Neural cell (in vitro differentiated cells): ENCODE results near the gene ACAA2.

Source experiments
- CTCF ChIP-seq: fragments of 450-650 bp; IDR thresholded peaks from 2 replicates; pipeline ENCODE4 v1.5.1; 2014; ENCODE audit warnings: antibody characterized with exemption, mild to moderate bottlenecking, moderate library complexity; ENCODE audit not compliant: poor library complexity, severe bottlenecking
- EP300 ChIP-seq: fragments of 450-650 bp; conservative IDR thresholded peaks from 2 replicates; pipeline ENCODE4 v1.6.1; 2014; ENCODE audit warnings: antibody characterized with exemption, mild to moderate bottlenecking, moderate library complexity; ENCODE audit not compliant: poor library complexity, severe bottlenecking
- EZH2 ChIP-seq: fragments of 200-600, 300-800 bp; shearing (Covaris generic), sonication (generic); IDR thresholded peaks from 2 replicates; pipeline ENCODE4 v1.6.1; 2014; ENCODE audit warnings: antibody characterized with exemption, low read length, borderline replicate concordance, mild to moderate bottlenecking; ENCODE audit not compliant: insufficient read depth, poor library complexity, severe bottlenecking

GRCh38 chr18:49804096-49804495 lies 9.2 kb downstream of the ACAA2 start:
- TF ChIP-seq CTCF, result no peak
- TF ChIP-seq EP300, result no peak
- TF ChIP-seq EZH2, result no peak
